ENCODE measurements around the gene AMPD3. TPM values are rescaled to one million over a fixed set of nuclear protein-coding genes. Genes with fewer than 3 reads are reported as not detected.

Gene AMPD3
- total RNA-seq, 4 donors from 2014 or later, result 7.7 to 18.4 (median 9.8) TPM

- no peak for TF ChIP-seq CTCF (IDR thresholded peaks at IDR 0.05; ENCODE audit: low read depth)
Observed at GRCh38 chr11:10500757-10501684, 46.0 kb downstream of the AMPD3 start.

- no peak for TF ChIP-seq CTCF (IDR thresholded peaks at IDR 0.05; ENCODE audit: low read depth)
Observed at GRCh38 chr11:10502065-10502680, 47.1 kb downstream of the AMPD3 start.

- no peak for TF ChIP-seq CTCF (IDR thresholded peaks at IDR 0.05; ENCODE audit: low read depth)
Observed at GRCh38 chr11:10502770-10503169, 47.7 kb downstream of the AMPD3 start.

- no peak for TF ChIP-seq CTCF (IDR thresholded peaks at IDR 0.05; ENCODE audit: low read depth)
Observed at GRCh38 chr11:10503221-10503620, 48.2 kb downstream of the AMPD3 start.

- TF ChIP-seq CTCF (IDR thresholded peaks at IDR 0.05; ENCODE audit: low read depth), result no peak
Observed at GRCh38 chr11:10503777-10504480, 48.9 kb downstream of the AMPD3 start.

GRCh38 chr11:10504490-10504889 is 49.4 kb downstream of the AMPD3 start:
- no peak for TF ChIP-seq CTCF (IDR thresholded peaks at IDR 0.05; ENCODE audit: low read depth)
